Purkinje cell (primary cell): ENCODE measurements around the gene BCS1L. TPM values are rescaled to one million over a fixed set of nuclear protein-coding genes. Genes with fewer than 3 reads are reported as not detected.

Experiments
- polyA plus RNA-seq: library from polyadenylated mRNA; unstranded; fragments of >200 nt; fragmentation: Nextera tagmentation; gene quantifications from 2 replicates; pipeline ENCODE4 v1.2.1, GENCODE V29; 2014

BCS1L gene, protein sequence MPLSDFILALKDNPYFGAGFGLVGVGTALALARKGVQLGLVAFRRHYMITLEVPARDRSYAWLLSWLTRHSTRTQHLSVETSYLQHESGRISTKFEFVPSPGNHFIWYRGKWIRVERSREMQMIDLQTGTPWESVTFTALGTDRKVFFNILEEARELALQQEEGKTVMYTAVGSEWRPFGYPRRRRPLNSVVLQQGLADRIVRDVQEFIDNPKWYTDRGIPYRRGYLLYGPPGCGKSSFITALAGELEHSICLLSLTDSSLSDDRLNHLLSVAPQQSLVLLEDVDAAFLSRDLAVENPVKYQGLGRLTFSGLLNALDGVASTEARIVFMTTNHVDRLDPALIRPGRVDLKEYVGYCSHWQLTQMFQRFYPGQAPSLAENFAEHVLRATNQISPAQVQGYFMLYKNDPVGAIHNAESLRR
- 32.2 and 68.1 TPM in 2 replicates for polyA plus RNA-seq

GRCh38 chr2:218659258-218659987 is at the start of gene BCS1L, which contains the start of gene ZNF142:
TSS of gene BCS1L (plus strand) at chr2:218659683. CDS start at chr2:218660988, 1,305 bp downstream.
TSS of gene ZNF142 (minus strand) at chr2:218659623. CDS start at chr2:218656429, 3,194 bp downstream.

GRCh38 chr2:218671654-218672566 is 12.4 kb downstream of the BCS1L start, which contains the start of the genes RNF25 and STK36:
TSS of gene RNF25 (minus strand) at chr2:218672002. CDS start at chr2:218671970, 32 bp downstream.
TSS of gene STK36 (plus strand) at chr2:218672086. CDS start at chr2:218672830, 744 bp downstream.

DNA sequence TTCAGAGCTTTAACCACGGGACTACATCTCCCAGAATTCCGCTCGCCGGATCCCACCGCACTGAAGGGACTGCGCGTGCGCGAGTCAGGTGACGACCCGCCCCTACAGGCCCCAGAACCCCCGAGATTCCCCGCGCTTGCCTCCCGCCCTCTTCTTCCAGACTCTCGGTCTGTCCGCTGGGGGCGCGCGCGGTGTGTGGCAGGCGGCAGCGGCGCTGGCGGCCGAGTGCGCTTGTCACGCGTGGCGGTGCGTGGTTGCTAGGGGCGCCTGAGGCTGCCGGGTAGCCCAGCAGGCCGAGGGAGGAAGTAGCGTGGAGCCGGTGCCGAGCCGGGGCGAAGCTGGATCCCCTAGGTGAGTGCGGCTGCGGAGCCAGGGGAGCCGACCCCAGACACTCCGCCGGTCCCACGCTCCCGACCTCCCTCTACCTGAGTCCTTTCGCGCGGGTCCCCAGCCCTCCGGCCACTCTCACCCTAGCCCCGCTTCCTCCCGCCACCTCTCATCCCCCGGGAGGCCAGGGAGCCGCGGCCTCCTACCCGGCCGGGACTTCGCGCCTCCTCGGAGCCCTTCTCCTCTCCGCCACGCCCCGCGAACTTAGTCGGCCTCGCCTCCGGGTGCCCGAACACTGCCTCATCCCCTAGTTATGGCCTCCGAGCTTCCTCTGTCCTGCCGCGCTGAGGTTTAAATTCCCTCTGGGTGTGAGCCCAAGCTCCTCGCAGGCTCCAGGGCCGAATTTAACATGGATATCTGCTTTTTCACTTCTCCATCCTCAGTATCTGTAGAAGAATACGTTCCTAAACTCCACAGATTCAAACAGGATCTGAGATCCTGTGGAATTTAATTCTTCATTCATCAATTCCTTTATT is 51.4 kb downstream of the BCS1L start, which contains the start of gene TTLL4:
TTLL4 (plus strand) TSS at position 149 of the 863 bp plus-strand sequence. CDS start 26,842 bp downstream, outside the sequence.

Other genes starting within 250 kb of the BCS1L start
- gene VIL1, start 240.6 kb upstream of the BCS1L start, polyA plus RNA-seq, result not detected in 2 replicates
- gene USP37, start 91.3 kb upstream of the BCS1L start, polyA plus RNA-seq, result 4.2 and 6.2 TPM in 2 replicates
- gene CNOT9, start 90.8 kb upstream of the BCS1L start, polyA plus RNA-seq, result 29.0 and 29.2 TPM in 2 replicates
- 12.3 and 13.9 TPM in 2 replicates for gene PLCD4, start 51.8 kb upstream of the BCS1L start, polyA plus RNA-seq
- 2.4 and 2.9 TPM in 2 replicates for gene ZNF142, start 60 bp upstream of the BCS1L start, polyA plus RNA-seq
- 1.6 and 2.1 TPM in 2 replicates for gene RNF25, start 12.3 kb downstream of the BCS1L start, polyA plus RNA-seq
- gene STK36, start 12.4 kb downstream of the BCS1L start, polyA plus RNA-seq, result 1.7 and 3.4 TPM in 2 replicates
- gene TTLL4, start 51.2 kb downstream of the BCS1L start, polyA plus RNA-seq, result 11.6 and 20.7 TPM in 2 replicates
- 2.8 and 3.6 TPM in 2 replicates for gene CYP27A1, start 122.5 kb downstream of the BCS1L start, polyA plus RNA-seq
- gene PRKAG3, start 172.1 kb downstream of the BCS1L start, polyA plus RNA-seq, result not detected in 2 replicates
- gene WNT6, start 200.1 kb downstream of the BCS1L start, polyA plus RNA-seq, result not detected in 2 replicates
- not detected in 2 replicates for gene WNT10A, start 221.2 kb downstream of the BCS1L start, polyA plus RNA-seq